ENCODE results near the gene TUT4. TPM values are rescaled to one million over a fixed set of nuclear protein-coding genes. Genes with fewer than 3 reads are reported as not detected.

TUT4 gene, protein sequence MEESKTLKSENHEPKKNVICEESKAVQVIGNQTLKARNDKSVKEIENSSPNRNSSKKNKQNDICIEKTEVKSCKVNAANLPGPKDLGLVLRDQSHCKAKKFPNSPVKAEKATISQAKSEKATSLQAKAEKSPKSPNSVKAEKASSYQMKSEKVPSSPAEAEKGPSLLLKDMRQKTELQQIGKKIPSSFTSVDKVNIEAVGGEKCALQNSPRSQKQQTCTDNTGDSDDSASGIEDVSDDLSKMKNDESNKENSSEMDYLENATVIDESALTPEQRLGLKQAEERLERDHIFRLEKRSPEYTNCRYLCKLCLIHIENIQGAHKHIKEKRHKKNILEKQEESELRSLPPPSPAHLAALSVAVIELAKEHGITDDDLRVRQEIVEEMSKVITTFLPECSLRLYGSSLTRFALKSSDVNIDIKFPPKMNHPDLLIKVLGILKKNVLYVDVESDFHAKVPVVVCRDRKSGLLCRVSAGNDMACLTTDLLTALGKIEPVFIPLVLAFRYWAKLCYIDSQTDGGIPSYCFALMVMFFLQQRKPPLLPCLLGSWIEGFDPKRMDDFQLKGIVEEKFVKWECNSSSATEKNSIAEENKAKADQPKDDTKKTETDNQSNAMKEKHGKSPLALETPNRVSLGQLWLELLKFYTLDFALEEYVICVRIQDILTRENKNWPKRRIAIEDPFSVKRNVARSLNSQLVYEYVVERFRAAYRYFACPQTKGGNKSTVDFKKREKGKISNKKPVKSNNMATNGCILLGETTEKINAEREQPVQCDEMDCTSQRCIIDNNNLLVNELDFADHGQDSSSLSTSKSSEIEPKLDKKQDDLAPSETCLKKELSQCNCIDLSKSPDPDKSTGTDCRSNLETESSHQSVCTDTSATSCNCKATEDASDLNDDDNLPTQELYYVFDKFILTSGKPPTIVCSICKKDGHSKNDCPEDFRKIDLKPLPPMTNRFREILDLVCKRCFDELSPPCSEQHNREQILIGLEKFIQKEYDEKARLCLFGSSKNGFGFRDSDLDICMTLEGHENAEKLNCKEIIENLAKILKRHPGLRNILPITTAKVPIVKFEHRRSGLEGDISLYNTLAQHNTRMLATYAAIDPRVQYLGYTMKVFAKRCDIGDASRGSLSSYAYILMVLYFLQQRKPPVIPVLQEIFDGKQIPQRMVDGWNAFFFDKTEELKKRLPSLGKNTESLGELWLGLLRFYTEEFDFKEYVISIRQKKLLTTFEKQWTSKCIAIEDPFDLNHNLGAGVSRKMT (N-terminal part only)
- total RNA-seq = 10 to 100 TPM; 48.1 to 51.2 TPM

DNA sequence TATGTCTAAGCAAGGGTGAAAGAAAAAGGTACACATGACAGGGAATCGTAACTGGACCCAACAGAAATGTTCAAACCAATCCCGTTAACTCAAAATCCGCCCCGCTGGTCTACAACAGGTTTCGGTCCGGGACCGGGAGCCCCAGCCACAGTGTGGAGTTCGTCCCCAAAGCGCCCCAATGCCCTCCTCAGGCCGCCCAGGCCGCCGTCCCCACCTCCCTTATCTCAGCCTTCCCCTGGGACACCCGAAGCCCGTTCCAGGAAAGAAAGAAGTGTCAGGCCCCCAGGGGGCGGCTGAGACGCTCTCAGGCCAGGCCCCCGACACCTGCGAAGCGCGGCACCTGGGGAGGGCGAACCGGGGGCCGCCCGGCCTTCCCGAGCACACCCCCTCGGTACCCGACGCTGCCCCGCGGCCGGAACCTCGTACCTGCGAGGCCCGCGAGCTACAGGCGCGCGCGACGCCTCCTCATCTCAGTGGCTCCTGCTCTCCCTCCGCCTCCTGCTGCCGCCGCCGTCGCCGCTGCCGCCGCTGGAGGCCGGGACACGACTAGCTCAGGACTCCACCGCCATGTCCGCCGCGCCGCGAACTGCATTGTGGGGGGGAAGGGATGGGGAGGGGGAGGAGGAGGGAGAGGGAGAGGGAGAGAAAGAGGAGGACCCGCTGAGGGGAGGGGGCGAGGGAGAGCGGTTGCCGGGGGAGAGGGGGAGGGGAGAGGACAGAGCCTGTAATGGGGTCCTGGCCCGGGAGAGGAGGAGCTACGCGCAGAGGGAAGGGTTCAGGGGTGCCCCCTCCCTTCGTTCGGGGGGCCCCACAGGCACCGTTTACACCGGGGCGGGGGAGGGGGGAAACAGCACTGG is at the start of gene TUT4:
Gene TUT4, minus strand, starts transcription at position 588 of the 857 bp plus-strand sequence. CDS start 26,812 bp downstream, outside the sequence.
- DNase-seq = peak; percentile 88
- Mint-ChIP-seq H3K4me1 (ENCODE audit: low read depth) (peaks cover 31% of the 10 kb centered on the region), H3K36me3 (ENCODE audit: low read depth) (no peaks in the 10 kb centered on the region), H3K27ac (no peak within 1 kb of the TSS), H3K4me3 (peak within 1 kb of the TSS; percentile 50), H3K27me3 (ENCODE audit: low read depth) (no peaks in the 10 kb centered on the region), H3K9me3 (no peaks in the 10 kb centered on the region)
- intact Hi-C loops (cut with micrococcal nuclease) = loop anchor here (1.0 to 5.0 kb wide), 11 partner anchors 50 to 1585 kb away; partner anchors contain the start of genes CC2D1B, GPX7, NRDC and ORC1
- CTCF ChIA-PET = interaction anchor here (1.3 kb wide), 1 partner anchor 129 kb away, joined by 4 read pairs; no protein-coding TSS in a partner anchor

DNA sequence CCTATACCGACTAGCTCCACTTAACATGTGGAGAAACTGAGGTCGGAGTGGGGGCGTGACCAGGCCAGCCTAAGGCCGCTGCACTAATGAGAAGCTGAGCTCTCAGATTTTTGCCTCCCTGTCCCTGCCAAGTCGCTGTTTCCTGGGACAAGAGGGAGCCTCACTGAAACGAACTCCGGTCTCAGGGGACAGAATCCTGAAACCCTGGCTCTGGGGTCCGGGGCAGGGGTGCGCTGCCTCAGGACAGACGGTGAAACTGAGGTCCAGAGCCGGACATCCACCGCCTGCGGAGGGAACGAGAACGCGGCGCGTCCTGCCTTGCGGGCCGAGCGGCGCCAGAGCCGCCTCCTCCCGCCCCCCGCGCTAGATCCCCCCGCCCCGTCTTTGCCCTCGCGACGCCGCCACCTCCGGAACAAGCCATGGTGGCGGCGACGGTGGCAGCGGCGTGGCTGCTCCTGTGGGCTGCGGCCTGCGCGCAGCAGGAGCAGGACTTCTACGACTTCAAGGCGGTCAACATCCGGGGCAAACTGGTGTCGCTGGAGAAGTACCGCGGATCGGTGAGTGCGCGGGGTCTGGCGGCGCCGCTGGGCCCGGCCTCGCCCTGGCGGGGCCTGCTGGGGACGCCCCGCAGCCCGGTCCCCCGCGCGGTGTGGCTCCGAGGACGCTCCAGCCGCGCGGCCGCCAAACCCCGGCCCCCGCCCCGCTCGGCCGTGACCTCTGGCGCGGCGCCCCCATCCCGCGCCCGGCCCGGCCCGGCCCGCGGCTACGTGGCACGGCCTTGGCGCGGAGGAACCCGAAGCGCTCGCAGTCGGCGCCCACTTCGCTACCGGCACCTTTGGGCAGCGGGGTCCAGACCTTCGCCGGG is 49.3 kb upstream of the TUT4 start, which contains the start of gene GPX7:
Gene GPX7, plus strand, starts transcription at position 381 of the 865 bp plus-strand sequence. Its CDS starts 39 bp downstream, at position 420.
- CTCF ChIA-PET = interaction anchor here (0.6 to 1.3 kb wide), 2 partner anchors 84 to 706 kb away, joined by 3 to 4 read pairs; no protein-coding TSS in a partner anchor
- peaks cover 38% of the 10 kb centered on the region for H3K4me1 Mint-ChIP-seq (ENCODE audit: low read depth)
- peak; percentile 59 for DNase-seq
- H3K27me3 Mint-ChIP-seq (ENCODE audit: low read depth) = no peaks in the 10 kb centered on the region
- intact Hi-C loops (cut with micrococcal nuclease) = loop anchor here (1.0 to 2.0 kb wide), 3 partner anchors 31 to 57 kb away; partner anchors contain the start of genes SHISAL2A and TUT4
- no peaks in the 10 kb centered on the region for H3K9me3 Mint-ChIP-seq
- peak within 1 kb of the TSS; percentile 91 for H3K27ac Mint-ChIP-seq
- peaks cover 19% of the 10 kb centered on the region for H3K36me3 Mint-ChIP-seq (ENCODE audit: low read depth)
- peak within 1 kb of the TSS; percentile 90 for H3K4me3 Mint-ChIP-seq

DNA sequence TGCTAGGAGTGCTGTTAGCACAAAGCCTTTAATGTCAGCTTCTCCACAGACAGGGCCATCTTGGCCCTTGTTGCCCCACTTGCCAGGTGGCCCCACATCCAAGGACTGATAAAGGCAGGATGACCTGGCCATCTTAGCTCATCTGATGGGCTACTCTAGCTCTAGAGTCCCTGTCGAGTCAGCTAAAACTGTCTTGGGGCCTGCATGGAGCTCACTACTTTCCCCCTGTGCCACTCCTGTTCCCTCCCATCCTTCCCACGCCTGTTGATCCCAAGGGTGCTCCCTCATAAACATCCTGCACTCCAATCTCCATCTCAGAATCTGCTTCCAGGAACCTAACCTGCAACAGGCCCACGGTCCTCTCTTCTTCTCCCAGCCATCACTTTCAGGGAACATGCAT is 48.6 kb upstream of the TUT4 start:
- CTCF ChIA-PET = interaction anchor here (0.6 to 1.3 kb wide), 2 partner anchors 85 to 705 kb away, joined by 3 to 4 read pairs; no protein-coding TSS in a partner anchor
- peak overlapping the region; percentile 75 for H3K4me3 Mint-ChIP-seq
- H3K9me3 Mint-ChIP-seq = no peaks in the 10 kb centered on the region
- DNase-seq = no peak
- H3K27ac Mint-ChIP-seq = peak overlapping the region; percentile 56
- intact Hi-C loops (cut with micrococcal nuclease) = no loop called here
- H3K4me1 Mint-ChIP-seq (ENCODE audit: low read depth) = peaks cover 38% of the 10 kb centered on the region
- H3K27me3 Mint-ChIP-seq (ENCODE audit: low read depth) = no peaks in the 10 kb centered on the region
- peaks cover 13% of the 10 kb centered on the region for H3K36me3 Mint-ChIP-seq (ENCODE audit: low read depth)

DNA sequence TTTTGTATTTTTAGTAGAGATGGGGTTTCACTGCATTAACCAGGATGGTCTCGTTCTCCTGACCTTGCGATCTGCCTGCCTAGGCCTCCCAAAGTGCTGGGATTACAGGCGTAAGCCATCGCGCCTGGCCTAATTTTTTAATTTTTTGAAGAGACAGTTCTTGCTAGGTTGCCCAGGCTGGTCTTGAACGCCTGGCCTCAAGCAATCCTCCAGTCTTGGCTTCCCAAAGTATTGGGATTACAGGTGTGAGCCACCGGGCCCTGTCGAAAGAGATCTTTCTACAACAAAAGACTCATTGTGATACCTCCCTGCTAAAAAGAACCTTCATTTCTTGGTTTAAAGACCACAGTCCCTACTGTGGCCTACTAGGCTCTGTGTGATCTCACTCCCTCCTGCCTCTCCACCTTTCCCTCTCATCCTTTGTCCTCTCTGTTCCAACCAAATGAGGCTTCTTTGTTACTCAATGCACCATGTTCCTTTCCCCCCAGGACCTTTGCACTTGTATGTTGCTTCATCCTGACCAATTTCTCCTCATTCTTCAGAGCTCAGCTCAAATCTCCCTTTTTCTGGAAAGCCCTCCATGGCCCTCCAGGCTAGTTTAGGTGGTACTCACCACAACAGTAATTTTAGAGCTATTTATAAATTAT is 47.8 kb upstream of the TUT4 start:
- Mint-ChIP-seq H3K27me3 (ENCODE audit: low read depth) (no peaks in the 10 kb centered on the region), H3K9me3 (no peaks in the 10 kb centered on the region), H3K4me1 (ENCODE audit: low read depth) (peaks cover 35% of the 10 kb centered on the region), H3K36me3 (ENCODE audit: low read depth) (peaks cover 6% of the 10 kb centered on the region), H3K27ac (no peak overlapping the region), H3K4me3 (no peak overlapping the region)
- CTCF ChIA-PET = interaction anchor here (0.8 kb wide), 1 partner anchor 541 kb away, joined by 3 read pairs; no protein-coding TSS in a partner anchor
- DNase-seq = no peak
- intact Hi-C loops (cut with micrococcal nuclease) = no loop called here

DNA sequence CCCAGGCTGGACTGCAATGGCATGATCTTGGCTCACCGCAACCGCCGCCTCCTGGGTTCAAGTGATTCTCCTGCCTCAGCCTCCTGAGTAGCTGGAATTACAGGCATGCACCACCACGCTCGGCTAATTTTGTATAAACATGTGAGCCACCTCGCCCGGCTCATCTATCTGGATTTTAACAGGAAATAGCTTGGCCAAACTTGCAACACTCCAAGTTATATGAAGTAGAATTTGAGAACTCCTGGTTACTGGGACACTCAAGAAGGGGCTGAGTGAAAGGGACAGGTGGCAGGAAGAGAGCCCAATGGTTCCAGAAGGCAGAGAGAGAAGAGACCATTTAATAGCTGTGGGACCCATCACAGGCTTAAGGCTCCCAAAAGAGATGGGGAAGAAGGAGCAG is 46.3 kb upstream of the TUT4 start:
- Mint-ChIP-seq H3K4me1 (ENCODE audit: low read depth) (peaks cover 24% of the 10 kb centered on the region), H3K9me3 (no peaks in the 10 kb centered on the region), H3K4me3 (no peak overlapping the region), H3K27me3 (ENCODE audit: low read depth) (no peaks in the 10 kb centered on the region), H3K27ac (no peak overlapping the region), H3K36me3 (ENCODE audit: low read depth) (peaks cover 5% of the 10 kb centered on the region)
- CTCF ChIA-PET = no interaction called here
- no peak for DNase-seq
- intact Hi-C loops (cut with micrococcal nuclease) = no loop called here

DNA sequence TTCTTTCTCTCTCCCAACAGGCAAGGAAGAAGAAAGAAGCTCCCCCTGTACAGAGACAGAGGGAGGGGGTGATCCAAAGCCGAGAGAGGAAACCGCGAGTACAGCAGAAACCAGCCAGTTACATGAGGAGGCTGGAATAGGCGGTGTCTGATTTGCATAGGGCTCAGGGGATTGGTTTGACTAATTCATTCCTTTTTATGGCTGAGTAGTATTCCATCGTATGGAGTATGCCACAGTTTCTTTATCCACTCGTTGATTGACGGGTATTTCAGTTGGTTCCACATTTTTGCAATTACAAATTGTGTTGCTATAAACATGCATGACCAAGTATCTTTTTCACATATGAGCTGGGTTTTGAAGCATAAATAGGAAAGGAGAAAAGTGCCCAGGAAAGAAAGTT is 45.8 kb upstream of the TUT4 start:
- Mint-ChIP-seq H3K9me3 (no peaks in the 10 kb centered on the region), H3K36me3 (ENCODE audit: low read depth) (peaks cover 4% of the 10 kb centered on the region), H3K4me1 (ENCODE audit: low read depth) (peaks cover 19% of the 10 kb centered on the region), H3K27ac (no peak overlapping the region), H3K27me3 (ENCODE audit: low read depth) (no peaks in the 10 kb centered on the region), H3K4me3 (no peak overlapping the region)
- no peak for DNase-seq
- intact Hi-C loops (cut with micrococcal nuclease) = no loop called here
- CTCF ChIA-PET = no interaction called here

DNA sequence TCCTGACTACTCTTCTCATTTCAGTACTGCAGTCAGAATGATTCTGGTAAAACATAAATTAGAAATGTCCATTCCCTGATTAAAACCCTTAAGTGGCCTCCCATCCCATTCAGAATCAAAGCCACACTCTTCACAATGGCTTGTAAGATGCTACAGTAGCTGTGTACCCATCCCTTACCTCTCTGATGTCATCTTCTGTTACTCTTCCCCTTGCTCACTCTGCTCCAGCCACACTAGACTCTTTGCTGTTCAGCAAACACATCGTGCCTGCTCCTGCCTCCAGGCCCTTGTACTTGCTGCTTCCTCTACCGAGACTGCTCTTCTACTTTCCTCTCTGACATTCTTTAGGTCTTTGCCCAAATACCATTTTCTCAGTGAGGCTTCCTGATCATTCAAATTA is 45.0 kb upstream of the TUT4 start:
- intact Hi-C loops (cut with micrococcal nuclease) = no loop called here
- CTCF ChIA-PET = no interaction called here
- Mint-ChIP-seq H3K4me3 (no peak overlapping the region), H3K36me3 (ENCODE audit: low read depth) (peaks cover 2% of the 10 kb centered on the region), H3K27me3 (ENCODE audit: low read depth) (no peaks in the 10 kb centered on the region), H3K27ac (no peak overlapping the region), H3K9me3 (no peaks in the 10 kb centered on the region), H3K4me1 (ENCODE audit: low read depth) (peaks cover 11% of the 10 kb centered on the region)
- no peak for DNase-seq

DNA sequence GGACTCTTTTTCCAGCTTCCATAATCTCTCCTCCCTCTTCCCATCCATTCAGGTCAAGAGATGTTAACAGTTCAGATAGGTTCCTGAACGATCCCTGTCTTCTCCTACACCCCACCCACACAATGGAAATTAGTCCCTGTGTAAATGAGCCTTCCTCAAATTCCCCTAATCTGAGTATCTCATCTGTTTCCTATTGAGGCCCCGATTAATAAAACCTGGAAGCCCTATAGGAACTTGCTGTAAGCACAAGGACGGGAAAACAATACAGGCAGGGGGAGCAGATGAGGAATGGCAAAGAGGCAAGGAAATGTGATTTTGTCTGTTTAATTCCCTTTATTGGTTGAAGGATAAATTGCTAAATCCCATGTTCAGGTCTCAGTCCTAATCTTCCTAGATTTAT is 42.2 kb upstream of the TUT4 start:
- H3K27ac Mint-ChIP-seq = no peak overlapping the region
- H3K4me1 Mint-ChIP-seq (ENCODE audit: low read depth) = no peaks in the 10 kb centered on the region
- intact Hi-C loops (cut with micrococcal nuclease) = no loop called here
- DNase-seq = no peak
- no peaks in the 10 kb centered on the region for H3K36me3 Mint-ChIP-seq (ENCODE audit: low read depth)
- H3K9me3 Mint-ChIP-seq = no peaks in the 10 kb centered on the region
- H3K27me3 Mint-ChIP-seq (ENCODE audit: low read depth) = no peaks in the 10 kb centered on the region
- no peak overlapping the region for H3K4me3 Mint-ChIP-seq
- CTCF ChIA-PET = no interaction called here

DNA sequence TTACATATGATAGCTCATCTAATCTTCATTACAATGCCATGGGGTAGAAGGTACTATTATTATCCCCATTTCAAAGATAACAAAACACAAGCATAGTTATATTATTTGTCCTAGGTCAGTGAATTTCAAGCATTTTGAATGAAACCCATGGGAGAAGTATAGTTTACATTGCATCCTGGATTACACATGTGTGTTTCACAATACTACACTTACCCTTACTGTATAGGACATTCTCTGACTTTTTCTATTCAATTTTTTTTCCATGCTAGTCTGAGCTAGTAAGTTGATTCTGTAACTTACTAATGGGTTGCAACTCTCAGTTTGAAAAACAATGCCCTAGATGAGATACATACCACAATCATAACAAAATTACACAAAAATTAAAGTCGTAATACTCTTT is 40.6 kb upstream of the TUT4 start:
- intact Hi-C loops (cut with micrococcal nuclease) = no loop called here
- no peaks in the 10 kb centered on the region for H3K9me3 Mint-ChIP-seq
- no peak overlapping the region for H3K27ac Mint-ChIP-seq

More for the DNA sequence above, 40.6 kb upstream of the TUT4 start:
- H3K36me3 Mint-ChIP-seq (ENCODE audit: low read depth) = no peaks in the 10 kb centered on the region
- H3K4me3 Mint-ChIP-seq = no peak overlapping the region
- DNase-seq = no peak
- CTCF ChIA-PET = interaction anchor here (0.6 to 1.3 kb wide), 3 partner anchors 10 to 128 kb away, joined by 3 to 4 read pairs (median 3); no protein-coding TSS in a partner anchor
- no peaks in the 10 kb centered on the region for H3K27me3 Mint-ChIP-seq (ENCODE audit: low read depth)
- H3K4me1 Mint-ChIP-seq (ENCODE audit: low read depth) = no peaks in the 10 kb centered on the region

Data from activated naive CD4-positive, alpha-beta T cell treated with anti-CD3 and anti-CD28 coated beads for 36 hours (primary cell).